GM19372 (cell line): Measurements from ENCODE around the gene SLU7.

Experiments
- ATAC-seq: cut with Tn5 transposase; IDR thresholded peaks from one replicate; pipeline ENCODE4 v1.9.1; 2021; ENCODE audit warnings: mild to moderate bottlenecking, low read depth, moderate library complexity; ENCODE audit not compliant: unreplicated experiment

Gene SLU7

DNA sequence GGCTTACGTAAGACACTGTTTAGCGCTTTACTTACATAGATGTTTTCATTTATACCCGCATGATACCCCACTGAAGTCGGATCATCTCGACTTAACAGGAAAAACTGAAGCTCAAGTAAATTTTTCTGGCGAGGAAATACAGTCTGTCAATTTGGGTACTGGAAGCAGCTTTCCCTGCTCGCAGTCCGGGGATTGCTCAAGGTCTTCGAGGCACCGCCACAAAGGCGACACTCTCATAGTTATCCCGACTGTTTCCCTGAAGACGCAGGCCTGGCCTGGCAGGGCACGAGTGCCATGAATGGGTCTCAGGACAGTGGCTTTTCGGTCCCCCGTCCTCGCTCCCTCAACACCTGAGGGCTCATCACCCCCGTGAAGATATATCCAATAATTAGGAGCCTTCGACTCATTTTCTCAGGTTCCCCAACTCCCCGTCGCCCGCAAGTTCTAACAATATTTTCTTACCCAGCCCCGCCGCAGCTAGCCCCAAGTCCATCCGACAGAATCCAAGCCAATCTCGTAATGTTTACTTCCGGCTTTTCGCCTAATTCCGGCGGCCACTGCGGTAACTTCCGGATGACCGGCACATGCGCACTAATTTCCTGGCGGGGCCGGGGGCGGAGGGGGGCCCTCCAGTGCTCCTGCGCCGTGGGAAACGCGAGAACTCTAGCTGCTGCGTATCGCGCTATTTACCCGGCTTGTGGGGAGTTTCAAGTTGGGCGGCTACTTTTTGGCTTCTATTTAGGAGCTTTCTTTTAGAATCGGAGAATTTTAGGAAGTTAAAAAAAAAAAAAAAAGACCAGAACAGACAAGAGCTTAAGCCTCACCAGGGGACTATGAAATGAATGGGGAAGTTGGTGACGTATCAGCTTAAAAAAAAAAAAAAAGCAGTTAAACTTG, at the start of gene SLU7:
Gene SLU7, minus strand, starts transcription at position 521 of the 897 bp plus-strand sequence. CDS start 3,787 bp downstream, outside the sequence.
- ATAC-seq, result peak; percentile 71

DNA sequence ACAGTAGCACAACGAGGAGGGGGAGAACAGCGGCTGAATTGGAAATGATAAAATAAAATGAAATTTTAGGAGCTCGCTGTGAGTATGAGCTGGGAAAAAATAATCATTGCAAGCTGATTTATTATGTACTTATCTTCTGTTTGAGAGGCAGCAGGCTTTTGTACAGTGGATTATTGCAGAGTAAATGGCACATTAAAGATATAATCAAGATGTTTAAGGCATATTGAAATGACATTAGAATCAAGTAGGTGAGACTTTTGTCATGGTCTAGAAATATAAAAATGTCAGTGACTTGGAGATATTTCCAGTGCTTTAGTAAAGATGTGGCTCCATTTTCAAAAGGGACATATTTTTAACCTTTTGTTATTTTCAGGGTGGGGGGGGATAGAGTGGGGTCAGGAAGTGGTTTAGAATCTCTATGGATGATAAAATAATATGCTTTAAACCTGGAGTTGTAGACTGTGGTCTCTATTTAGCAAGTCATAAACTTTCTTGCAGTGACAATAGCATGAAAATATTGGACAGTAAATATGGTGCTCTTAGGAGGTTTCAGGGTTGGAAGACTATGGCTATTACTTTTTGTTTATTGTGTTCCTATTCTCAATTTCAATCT, 49.6 kb upstream of the SLU7 start:
- ATAC-seq, result no peak

DNA sequence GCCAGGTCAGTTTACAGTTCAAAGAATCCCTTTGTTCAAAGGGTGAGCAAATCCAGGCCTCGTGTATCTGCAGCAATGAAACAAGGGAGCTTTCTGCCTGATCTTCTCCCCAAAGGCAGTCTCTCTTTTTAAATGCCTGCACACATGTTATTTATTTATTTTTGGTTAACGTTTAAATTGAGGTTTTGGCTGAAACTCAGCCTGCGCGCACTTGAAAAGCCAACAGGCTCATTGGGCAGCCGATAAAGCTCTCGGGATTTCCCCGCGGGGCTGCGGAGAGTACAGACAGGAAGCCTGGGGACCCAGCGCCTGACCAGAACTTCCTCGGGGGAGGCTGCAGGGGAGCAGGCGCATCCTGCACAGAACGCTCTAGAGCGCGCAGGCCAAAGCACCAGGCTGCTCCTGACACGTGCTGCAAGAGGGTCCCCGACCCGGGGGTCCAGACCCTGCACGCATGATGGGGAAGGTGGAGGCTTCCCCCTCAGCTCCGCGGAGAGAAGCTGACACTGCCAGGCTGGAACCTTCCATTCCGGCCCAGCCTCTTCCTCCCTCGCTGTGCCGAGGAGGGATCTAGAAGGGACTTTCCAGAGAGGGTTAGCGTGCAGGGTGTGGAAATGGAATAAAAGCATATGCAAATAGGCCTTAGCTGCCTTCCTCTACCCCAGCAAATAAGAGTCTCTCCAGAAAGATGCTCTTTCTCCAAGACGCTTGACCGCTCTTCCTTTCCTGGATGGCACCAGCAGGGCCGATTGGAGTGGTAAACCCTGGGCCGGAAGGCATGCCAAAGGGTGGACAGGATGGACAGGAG, 48.9 kb upstream of the SLU7 start:
- ATAC-seq, result peak; percentile 87

DNA sequence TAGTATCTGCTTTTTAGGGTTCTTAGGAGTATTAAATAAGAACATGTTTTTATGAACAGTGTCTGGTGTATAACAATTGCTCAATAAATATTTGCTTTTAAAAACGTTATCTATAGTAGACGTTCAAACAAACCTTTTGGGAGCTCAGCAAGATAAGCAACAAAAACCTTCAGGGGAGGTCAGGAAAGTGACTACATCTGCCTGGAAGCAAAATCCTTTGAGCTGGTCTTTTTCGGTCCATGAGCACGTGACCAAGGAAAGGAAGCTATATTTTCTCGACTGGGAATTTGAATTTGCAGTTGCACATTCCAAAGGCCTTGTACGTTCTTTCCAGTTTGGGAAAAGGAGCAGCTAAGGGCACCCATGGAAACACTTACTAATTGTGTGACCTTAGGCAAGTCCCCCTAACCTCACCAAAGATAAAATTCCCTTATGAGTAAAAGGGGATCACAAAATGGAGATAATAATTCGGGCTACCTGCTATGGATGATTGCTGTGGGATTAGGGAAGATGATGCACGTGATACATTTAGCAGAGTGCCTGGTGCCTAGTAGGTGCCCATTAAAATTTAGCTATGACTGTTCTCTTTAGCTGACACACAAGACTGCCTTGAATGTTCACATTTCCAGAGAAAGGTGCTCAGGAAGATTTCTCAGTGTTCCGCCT, 48.1 kb upstream of the SLU7 start:
- ATAC-seq, result peak; percentile 2

DNA sequence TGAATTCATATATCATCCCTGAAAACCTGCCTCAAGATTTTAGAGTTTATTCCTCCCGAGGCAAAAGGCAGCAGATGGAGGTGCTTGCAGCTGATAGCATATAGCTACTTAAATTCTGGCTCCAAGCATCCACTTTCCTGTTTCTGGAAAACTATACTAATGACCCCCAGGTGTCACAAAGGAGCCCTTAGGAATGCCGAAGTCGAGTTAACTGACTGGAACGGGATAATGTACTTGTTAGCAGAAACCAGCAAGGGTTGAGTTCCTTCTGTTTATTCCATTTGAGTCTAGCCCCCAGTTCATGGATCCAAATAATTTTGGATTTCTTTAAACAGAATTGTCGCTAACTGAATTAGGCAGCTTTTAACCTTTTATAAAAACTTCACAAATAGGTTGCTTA, 47.2 kb upstream of the SLU7 start:
- ATAC-seq, result no peak

DNA sequence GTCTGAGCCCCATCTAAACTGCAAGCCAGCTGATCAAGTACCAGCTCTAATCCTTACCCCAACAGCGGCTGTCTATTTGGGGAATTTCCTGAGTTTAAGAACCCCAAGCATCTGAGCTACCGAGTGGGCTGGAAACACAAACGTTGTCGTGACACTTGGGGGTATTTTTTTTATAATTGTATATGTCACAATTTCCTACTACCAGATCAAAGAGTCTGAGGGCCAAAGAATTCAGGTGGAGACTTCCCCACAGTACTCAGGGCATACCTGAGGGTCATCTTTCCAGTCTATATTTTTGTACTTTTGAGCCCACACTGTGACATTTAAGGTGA, 45.6 kb upstream of the SLU7 start:
- ATAC-seq, result no peak

DNA sequence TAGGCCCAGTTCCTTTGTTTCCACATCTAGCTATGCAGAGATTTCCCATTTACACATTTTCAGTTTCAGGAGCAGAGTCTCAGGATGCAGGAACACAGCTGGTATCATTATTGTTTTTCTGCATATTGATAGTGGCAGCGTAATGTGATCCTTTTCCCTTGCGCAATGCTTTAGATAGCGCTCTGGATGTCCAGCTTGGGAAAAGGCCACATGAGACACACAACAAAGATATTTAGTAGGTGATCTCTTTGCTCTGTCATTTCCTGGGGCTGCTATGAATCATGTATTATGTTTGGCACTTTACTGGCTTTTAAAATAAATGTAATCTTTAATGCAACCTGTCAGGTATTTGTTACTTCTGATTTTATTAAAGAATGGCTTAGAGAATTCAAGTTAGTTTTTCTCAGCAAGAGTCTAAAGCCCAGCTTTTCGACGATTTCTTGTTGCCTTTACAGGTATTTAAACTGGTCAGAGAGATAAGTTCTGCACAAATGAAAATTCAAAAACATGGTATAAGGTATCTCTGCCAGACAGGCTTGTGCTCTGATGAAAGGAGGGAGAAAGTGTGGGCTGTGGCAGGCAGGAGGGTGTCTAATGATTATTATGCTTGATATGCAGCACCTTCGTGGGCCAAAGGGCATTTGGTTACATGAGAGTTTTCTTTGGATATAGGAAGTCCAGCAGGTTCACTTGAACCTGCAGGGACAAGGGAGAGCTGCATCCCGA, 45.0 kb upstream of the SLU7 start:
- no peak for ATAC-seq

DNA sequence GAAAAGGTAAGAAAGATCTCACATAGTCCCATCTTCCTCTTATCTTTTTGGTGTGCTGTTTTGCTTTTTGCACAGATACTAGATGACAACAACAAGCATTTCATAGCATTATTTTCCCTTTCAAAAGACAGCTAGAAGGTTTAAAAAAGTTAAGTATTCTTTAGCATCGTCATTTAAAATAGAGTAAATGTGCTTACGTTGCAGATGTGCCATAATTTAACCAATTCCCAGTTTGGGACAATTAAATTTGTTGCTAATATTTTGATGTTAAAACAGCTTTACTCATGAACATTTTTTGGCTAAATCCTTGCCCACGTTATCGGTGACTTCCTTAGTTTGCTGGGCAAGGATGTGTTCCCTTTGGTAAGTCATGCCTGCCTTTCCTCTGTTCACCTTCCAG, 44.3 kb upstream of the SLU7 start:
- ATAC-seq, result no peak

DNA sequence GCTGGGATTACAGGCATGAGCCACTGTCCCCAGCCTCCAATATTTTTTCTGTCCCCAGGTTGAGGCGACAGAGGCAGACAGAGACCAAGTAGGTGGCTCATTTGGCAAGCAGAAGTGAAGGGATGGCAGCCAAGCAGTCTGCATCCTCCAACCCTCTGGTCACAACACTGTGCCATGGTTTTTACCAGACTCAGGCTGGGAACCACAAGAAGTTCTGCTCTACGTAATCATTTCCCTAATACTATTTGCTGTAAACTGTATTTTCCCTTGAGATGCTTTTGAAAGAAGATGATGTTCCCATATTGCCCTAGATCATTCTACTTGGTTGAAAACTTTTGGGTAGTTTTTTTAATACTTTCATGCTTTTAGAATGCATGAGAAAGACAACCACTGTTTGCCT, 43.3 kb upstream of the SLU7 start:
- no peak for ATAC-seq

DNA sequence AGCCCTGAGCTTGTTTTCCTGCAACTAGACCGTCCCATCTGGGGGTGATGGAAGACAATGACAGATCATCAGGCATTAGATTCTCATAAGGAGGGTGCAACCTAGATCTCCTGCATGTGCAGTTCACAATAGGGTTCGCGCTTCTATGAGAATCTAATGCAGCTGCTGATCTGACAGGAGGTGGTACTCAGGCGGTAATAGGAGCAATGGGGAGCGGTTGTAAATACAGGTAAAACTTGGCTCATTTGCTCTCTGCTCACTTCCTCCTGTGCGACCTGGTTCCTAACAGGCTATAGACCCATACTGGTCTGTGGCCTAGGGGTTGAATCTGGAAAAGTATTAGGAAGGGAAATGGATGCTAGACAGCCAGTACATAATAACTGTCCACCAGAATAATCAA, 42.5 kb upstream of the SLU7 start:
- ATAC-seq, result no peak

DNA sequence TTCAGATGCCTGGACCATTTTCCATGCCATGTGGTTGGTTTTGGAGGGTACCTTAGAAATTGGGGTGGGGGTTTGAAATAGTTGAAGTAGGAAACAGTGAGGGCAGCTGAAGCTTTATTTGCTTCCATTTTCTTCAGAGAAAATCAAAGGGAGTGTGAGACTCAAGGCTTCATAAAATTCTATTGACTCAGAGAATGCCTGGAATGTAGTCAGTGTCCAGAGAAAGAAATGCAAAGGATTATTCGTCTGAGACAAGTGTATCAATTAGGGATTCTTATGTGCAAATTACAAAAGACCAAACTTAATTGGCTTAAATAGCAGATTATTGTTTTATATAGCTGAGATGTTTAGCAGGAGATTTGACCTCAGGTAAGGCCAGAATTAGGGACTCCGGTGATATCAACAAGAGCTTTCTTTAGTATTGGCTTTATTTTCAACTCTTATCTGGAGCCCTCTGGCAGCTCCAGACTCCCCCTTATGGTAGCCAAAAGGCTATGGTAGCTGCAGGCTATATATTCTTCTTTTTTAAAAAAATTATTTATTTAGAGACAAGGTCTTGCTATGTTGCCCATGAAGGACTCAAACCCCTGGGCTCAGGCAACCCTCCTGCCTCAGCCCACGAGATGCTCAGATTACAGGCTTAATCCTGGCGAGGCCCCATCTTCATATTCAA, 41.6 kb upstream of the SLU7 start:
- ATAC-seq, result no peak

DNA sequence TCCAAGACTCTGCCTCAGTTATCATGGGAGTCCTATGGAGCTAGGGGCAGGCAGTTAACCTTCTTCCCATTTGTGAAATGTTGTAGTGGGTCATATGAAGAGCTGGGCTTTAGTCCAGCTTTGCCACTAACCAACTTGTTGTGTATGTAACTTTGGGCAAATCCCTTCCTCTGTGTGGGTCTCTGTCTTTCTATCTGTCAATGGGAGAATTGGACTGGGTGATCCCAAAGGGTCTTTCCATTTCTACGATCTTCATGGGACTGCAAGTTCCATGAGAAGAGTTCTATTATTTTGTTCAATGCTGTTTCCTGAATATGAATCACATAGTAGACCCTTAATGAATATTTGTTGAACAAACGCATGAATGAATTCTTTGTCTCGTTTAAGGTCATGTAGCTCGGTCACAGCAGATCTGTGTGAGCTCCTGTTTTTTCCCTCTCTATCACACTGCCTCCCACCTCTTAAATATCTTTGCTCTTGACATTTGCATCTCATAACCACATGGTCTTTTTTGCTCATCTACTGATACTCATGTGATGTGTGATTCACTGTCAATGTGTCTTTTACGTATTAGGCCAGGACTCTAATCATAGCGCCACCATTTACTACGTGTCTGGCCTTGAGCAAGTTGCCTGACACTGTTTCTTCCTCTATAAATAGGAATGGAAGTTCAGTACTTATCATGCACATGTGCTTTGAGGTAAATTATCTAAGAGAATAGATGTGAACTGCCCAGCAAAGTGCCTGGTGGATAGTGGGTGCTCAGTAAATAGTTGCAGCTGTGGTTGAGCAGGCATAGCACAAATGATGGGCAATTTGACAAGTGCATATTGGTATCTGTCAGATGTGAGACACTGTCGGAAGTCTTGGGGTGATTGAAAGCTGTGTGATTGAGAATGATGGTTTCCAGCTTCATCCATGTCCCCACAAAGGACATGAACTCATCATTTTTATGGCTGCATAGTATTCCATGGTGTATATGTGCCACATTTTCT, 40.2 kb upstream of the SLU7 start:
- peak; percentile 82 for ATAC-seq

DNA sequence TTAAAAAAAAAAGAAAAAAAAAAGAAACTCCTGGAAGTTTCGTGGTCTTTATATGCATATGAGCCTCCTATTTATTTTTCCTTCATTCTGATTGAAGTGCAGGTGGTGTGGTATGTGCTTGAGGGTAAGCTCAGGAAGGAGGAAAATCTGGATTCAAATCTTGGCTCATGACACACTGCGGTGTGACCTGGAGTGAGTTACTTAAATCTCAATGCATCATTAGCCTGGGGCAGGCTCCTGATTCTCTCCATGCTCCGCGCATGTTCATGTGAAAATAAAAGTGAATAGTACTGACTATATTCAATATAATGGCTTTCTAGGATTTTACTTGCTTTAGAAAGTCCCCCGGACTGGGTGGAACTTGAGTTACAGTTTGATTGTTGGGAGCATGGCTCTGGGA, 38.4 kb upstream of the SLU7 start:
- ATAC-seq, result no peak

DNA sequence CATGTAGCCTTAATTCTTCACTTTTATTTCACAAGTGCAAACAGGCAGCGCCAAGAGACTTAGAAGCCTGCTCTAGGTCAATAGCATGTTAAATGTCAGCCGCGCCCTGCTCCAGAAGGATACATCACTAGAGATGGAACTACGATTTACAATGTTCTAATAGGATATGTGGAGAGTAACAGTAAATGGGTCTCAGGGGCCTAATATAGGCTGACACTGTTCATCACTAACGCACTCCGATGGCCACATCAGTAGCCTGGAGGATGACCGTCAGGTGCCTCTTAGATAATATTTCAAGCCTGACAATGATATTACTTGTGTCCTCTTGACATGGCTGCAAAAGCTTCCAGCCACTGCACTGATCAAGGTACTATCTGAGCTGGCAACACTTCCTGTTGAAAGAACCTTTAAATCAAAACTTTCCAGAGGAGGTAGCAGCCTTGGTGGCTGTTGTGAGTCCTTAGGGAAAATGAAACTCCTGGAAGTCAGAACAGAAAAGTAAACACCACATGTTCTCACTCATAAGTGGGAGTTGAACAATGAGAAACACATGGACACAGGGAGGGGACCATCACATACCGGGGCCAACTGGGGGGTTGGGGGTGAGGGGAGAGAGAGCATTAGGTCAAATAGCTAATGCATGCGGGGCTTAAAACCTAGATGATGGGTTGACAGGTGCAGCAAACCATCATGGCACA, 37.7 kb upstream of the SLU7 start:
- no peak for ATAC-seq

DNA sequence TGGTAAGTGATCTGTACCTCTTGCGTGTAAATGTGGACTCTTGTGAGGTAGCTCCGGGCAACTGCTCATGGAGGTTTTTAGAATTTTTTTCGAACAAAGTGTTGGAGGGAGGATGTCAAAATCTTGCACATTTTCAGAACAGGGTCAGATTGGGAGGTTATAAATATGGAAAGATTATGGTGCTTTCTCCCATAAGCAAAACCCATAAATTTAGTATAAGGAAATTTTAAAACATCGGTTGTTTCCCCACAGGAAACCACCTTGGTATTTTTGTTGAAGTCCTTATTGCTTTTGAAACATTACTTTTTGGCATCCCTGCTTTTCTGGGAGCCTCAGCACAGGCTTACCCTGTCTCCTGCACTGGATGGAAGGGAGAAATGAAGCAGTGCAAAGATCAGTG, 36.7 kb upstream of the SLU7 start:
- ATAC-seq, result no peak

DNA sequence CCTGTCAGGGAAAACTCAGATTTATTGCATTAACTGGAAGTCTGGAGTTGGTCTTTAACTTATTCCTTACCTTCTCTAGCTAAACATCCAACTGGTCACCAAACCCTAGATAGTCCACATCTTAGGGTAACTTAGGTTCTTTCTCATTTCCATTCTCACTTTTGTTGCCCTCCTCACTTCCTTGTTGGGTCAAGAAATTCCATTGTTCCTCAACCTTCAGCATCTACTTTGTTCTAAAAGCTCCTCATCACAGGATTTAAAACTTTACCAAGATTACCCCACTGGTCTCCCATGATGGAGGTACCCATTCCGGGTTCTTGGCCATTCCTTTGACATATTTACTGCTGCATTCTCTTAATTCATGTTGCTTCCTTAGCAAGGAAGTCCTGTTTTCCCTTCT, 34.9 kb upstream of the SLU7 start:
- ATAC-seq, result no peak

DNA sequence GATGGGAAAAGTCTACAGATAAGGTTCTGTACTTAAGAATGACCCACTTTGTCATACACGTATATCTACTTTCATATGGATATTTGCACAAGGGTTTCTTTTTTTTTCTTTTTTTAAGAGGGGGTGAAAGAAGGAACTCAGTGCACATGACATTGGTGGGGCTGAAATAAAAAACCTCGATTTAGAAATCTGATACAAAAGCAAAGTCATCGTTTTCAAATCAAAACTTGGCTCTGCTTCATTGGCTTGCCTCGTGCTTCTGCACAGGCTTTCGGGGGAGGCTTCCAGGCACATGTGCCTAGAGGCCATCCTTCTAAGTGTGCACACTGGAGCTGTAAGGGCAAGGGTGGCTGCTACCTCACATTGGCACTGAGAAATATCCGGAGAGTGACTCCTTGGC, 33.9 kb upstream of the SLU7 start:
- no peak for ATAC-seq

DNA sequence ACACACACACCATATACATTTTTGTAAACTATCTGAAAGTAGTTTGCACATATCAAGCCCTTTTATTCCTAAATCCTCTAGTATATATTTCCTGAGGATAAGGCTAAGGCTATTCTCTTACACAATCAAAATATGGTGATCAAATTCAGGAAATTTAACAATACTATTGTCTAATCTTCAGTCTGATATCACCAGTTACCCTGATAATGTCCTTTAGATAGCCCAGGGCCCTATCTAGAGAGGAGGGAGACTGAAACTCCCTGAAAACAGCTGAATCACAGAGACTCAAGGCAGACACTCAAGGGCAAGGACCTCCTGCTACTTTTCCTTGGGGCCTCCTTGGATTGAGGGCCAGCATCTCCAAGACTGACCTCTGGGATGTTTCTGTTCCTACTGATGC, 33.2 kb upstream of the SLU7 start:
- ATAC-seq, result no peak
